ENCODE measurements around the gene RASA3.

DNA sequence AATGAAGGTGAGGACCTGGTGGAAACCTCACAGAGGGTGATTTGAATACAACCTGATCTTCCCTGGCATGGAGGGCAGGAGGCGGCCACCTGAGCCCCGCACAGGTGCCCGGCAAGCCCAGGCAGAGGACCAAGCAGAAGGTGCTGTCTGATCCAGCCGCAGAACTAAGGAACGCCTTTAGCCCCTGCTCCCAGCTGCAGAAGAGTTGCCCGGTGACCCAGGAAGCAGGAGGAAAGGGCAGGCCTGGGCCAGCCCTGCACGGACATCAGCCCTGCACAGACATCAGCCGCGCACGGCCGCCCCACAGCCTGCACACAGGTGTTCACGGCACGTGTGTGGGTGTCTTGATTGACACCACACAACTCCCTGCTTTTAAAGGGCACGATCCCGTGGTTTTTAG, 43.1 kb downstream of the RASA3 start:
- TF ChIP-seq, protein P1, sequence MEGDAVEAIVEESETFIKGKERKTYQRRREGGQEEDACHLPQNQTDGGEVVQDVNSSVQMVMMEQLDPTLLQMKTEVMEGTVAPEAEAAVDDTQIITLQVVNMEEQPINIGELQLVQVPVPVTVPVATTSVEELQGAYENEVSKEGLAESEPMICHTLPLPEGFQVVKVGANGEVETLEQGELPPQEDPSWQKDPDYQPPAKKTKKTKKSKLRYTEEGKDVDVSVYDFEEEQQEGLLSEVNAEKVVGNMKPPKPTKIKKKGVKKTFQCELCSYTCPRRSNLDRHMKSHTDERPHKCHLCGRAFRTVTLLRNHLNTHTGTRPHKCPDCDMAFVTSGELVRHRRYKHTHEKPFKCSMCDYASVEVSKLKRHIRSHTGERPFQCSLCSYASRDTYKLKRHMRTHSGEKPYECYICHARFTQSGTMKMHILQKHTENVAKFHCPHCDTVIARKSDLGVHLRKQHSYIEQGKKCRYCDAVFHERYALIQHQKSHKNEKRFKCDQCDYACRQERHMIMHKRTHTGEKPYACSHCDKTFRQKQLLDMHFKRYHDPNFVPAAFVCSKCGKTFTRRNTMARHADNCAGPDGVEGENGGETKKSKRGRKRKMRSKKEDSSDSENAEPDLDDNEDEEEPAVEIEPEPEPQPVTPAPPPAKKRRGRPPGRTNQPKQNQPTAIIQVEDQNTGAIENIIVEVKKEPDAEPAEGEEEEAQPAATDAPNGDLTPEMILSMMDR (conservative IDR thresholded peaks at IDR 0.05; ENCODE audit: low read depth, low read length) = no peak
- no peak for TF ChIP-seq EZH2 (IDR thresholded peaks at IDR 0.05; ENCODE audit: low read length, unreplicated experiment)
